Liver (tissue), 9 donors: Measurements from ENCODE around the gene AGER. TPM values are rescaled to one million over a fixed set of nuclear protein-coding genes. Genes with fewer than 3 reads are reported as not detected.

Experiments used
- DNase-seq: peaks from one replicate; pipeline ENCODE4 v3.0.0-alpha.2; 2017; ENCODE audit warnings: low spot score
- H3K27ac ChIP-seq, 2 donors: one replicate each; pipeline ENCODE4 v1.7.0; 2013; ENCODE audit warnings: inconsistent platforms in 2 of 2, low read length in 2 of 2, control low read depth in 1 of 2, low read depth in 1 of 2, mild to moderate bottlenecking in 1 of 2
- H3K27me3 ChIP-seq, 4 donors: one replicate each; pipeline versions ENCODE4 v1.6.1 to v1.7.0; 2013; ENCODE audit warnings: low read length in 3 of 4, inconsistent platforms in 1 of 4, mild to moderate bottlenecking in 1 of 4, moderate library complexity in 1 of 4; ENCODE audit not compliant: control insufficient read depth in 4 of 4, insufficient read depth in 4 of 4
- H3K36me3 ChIP-seq, 4 donors: one replicate each; pipeline versions ENCODE4 v1.6.1 to v1.7.0; 2013; ENCODE audit warnings: low read length in 3 of 4, mild to moderate bottlenecking in 3 of 4, low read depth in 1 of 4, moderate library complexity in 1 of 4; ENCODE audit not compliant: control insufficient read depth in 4 of 4, insufficient read depth in 3 of 4
- H3K4me1 ChIP-seq, 4 donors: one replicate each; pipeline versions ENCODE4 v1.6.1 to v1.7.0; 2013; ENCODE audit warnings: low read length in 3 of 4, mild to moderate bottlenecking in 3 of 4, moderate library complexity in 1 of 4; ENCODE audit not compliant: control insufficient read depth in 4 of 4, insufficient read depth in 4 of 4
- H3K4me3 ChIP-seq, 3 donors: one replicate each; pipeline versions ENCODE4 v1.6.1 to v1.7.0; 2013; ENCODE audit warnings: low read length in 3 of 3, control low read depth in 1 of 3, low read depth in 1 of 3, mild to moderate bottlenecking in 1 of 3
- H3K9ac ChIP-seq, 2 donors: one replicate each; pipeline ENCODE4 v1.7.0; 2013; ENCODE audit warnings: low read length in 2 of 2, mild to moderate bottlenecking in 2 of 2, moderate library complexity in 2 of 2, control low read depth in 1 of 2, low read depth in 1 of 2
- H3K9me3 ChIP-seq, 4 donors: one replicate each; pipeline versions ENCODE4 v1.6.1 to v1.7.0; 2013; ENCODE audit warnings: low read length in 3 of 4; ENCODE audit not compliant: control insufficient read depth in 4 of 4
- EGR1 ChIP-seq, 2 donors: IDR thresholded peaks; 2 replicates each; pipeline ENCODE4 v1.6.1; 2016 to 2018; ENCODE audit warnings: antibody characterized with exemption in 2 of 2, low read depth in 2 of 2
- FOXA1 ChIP-seq: IDR thresholded peaks from 2 replicates; pipeline ENCODE4 v1.6.1; 2016; ENCODE audit warnings: antibody characterized with exemption
- FOXA2 ChIP-seq: IDR thresholded peaks from 2 replicates; pipeline ENCODE4 v1.6.1; 2016; ENCODE audit warnings: antibody characterized with exemption
- GABPA ChIP-seq, 2 donors: IDR thresholded peaks in 1 of 2; conservative IDR thresholded peaks in 1 of 2; 2 replicates each; pipeline ENCODE4 v1.6.1; 2016; ENCODE audit warnings: antibody characterized with exemption in 2 of 2, mild to moderate bottlenecking in 1 of 2, moderate library complexity in 1 of 2
- HNF4A ChIP-seq, 2 donors: conservative IDR thresholded peaks; 2 replicates each; pipeline ENCODE4 v1.6.1; 2016; ENCODE audit warnings: antibody characterized with exemption in 2 of 2, mild to moderate bottlenecking in 2 of 2
- HNF4G ChIP-seq: IDR thresholded peaks from 2 replicates; pipeline ENCODE4 v1.6.1; 2016; ENCODE audit warnings: antibody characterized with exemption
- JUND ChIP-seq, 2 donors: IDR thresholded peaks; 2 replicates each; pipeline ENCODE4 v1.6.1; 2016; ENCODE audit warnings: antibody characterized with exemption in 2 of 2
- NR2F2 ChIP-seq: IDR thresholded peaks from 2 replicates; pipeline ENCODE4 v1.6.1; 2016; ENCODE audit warnings: antibody characterized with exemption
- RAD21 ChIP-seq, 2 donors: IDR thresholded peaks; 2 replicates each; pipeline ENCODE4 v1.6.1; 2016; ENCODE audit warnings: antibody characterized with exemption in 2 of 2, mild to moderate bottlenecking in 2 of 2
- RXRA ChIP-seq, 2 donors: IDR thresholded peaks; 2 replicates each; pipeline ENCODE4 v1.6.1; 2017 to 2018; ENCODE audit warnings: antibody characterized with exemption in 2 of 2, mild to moderate bottlenecking in 1 of 2
- SP1 ChIP-seq: IDR thresholded peaks from 2 replicates; pipeline ENCODE4 v1.6.1; 2018; ENCODE audit warnings: antibody characterized with exemption, mild to moderate bottlenecking
- TAF1 ChIP-seq: conservative IDR thresholded peaks from 2 replicates; pipeline ENCODE4 v1.6.1; 2016; ENCODE audit warnings: antibody characterized with exemption, mild to moderate bottlenecking
- YY1 ChIP-seq: IDR thresholded peaks from 2 replicates; pipeline ENCODE4 v1.6.1; 2016; ENCODE audit warnings: antibody characterized with exemption, mild to moderate bottlenecking
- WGBS: extraction: QIAGEN DNeasy Blood & Tissue Kit; methylation state at CpG from one replicate; pipeline ENCODE4 v1.1.7; 2013; 5-methylcytosine and 5-hydroxymethylcytosine counted together
- polyA plus RNA-seq, 2 donors: library from polyadenylated mRNA; stranded (reverse) in 1 of 2; unstranded in 1 of 2; fragments of 200-250 nt in 1 of 2; fragments of >200 nt in 1 of 2; fragmentation: Nextera tagmentation in 1 of 2; extraction: Ambion mirVana in 1 of 2; gene quantifications; one replicate each; pipeline versions ENCODE4 v1.2.1 to v1.2.3, GENCODE V29; 2013 to 2015
- total RNA-seq, 2 donors: library from RNA; depleted of rRNA; stranded (reverse); fragments of >200 nt; gene quantifications; one replicate each; pipeline ENCODE4 v1.2.3, GENCODE V29; 2014
- TF ChIP-seq, protein P1 (sequence below): IDR thresholded peaks from 2 replicates; pipeline ENCODE4 v1.6.1; 2016; ENCODE audit warnings: antibody characterized with exemption
- TF ChIP-seq, protein P2 (sequence below): IDR thresholded peaks from 2 replicates; pipeline ENCODE4 v1.6.1; 2016; ENCODE audit warnings: antibody characterized with exemption
- TF ChIP-seq, protein P3 (sequence below): IDR thresholded peaks from 2 replicates; pipeline ENCODE4 v1.6.1; 2016; ENCODE audit warnings: antibody characterized with exemption, mild to moderate bottlenecking
- TF ChIP-seq, protein P4 (sequence below): IDR thresholded peaks from 2 replicates; pipeline ENCODE4 v1.6.1; 2016; ENCODE audit warnings: antibody characterized with exemption
- TF ChIP-seq, protein P5 (sequence below): fragments of 150-350 bp; IDR thresholded peaks from 2 replicates; pipeline ENCODE4 v1.5.1; 2017; ENCODE audit warnings: improper control_type of control experiment, low read depth, low read length; ENCODE audit not compliant: missing input control
- donor health status: healthy.
- donor health status: healthy.
- donor health status: healthy.
- donor health status: healthy.
- donor health status: healthy.

The AGER gene
- total and polyA plus RNA-seq, 4 donors, result 0.47 to 0.92 (median 0.83) TPM

DNA sequence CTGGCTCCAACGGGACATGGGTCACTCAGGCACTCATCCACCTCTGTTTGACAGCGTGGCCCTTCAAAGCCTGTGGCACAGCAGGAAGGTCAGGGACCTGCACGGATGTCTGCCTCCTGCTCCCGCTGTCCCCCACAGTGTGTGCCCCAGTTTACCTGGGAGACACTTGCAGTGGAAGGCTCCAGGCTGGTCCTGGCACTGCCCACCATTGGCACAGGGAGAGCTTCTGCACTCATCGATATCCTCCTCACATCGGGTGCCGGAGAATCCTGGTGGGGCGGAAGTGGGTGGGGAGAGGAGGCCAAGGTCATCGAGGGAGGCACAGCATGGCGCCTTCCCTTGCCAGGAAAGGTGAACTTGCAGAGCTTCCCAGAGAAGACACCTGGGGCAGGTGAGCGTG lies 32.9 kb upstream of the AGER start:
- Histone ChIP-seq H3K27ac (no peak overlapping the region), H3K9me3 (no peaks in the 10 kb centered on the region), H3K4me1 (no peaks in the 10 kb centered on the region), H3K4me3 (no peak overlapping the region), H3K27me3 (no peaks in the 10 kb centered on the region), H3K9ac (no peak overlapping the region), H3K36me3 (no peaks in the 10 kb centered on the region)
- no peak for DNase-seq
- TF ChIP-seq HNF4A (conservative IDR thresholded peaks at IDR 0.05) (no peak), RAD21 (IDR thresholded peaks at IDR 0.05) (no peak), TAF1 (no peak), FOXA2 (no peak), HNF4G (no peak), YY1 (no peak), EGR1 (IDR thresholded peaks at IDR 0.05; ENCODE audit: low read depth in 2 of 2) (no peak), FOXA1 (no peak), GABPA (IDR thresholded peaks at IDR 0.05 in 1 of 2, conservative IDR thresholded peaks at IDR 0.05 in 1 of 2) (no peak), RXRA (IDR thresholded peaks at IDR 0.05) (no peak), SP1 (no peak), NR2F2 (no peak), JUND (IDR thresholded peaks at IDR 0.05) (no peak)
- TF ChIP-seq, protein P1, sequence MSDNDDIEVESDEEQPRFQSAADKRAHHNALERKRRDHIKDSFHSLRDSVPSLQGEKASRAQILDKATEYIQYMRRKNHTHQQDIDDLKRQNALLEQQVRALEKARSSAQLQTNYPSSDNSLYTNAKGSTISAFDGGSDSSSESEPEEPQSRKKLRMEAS, result no peak
- TF ChIP-seq, protein P2, sequence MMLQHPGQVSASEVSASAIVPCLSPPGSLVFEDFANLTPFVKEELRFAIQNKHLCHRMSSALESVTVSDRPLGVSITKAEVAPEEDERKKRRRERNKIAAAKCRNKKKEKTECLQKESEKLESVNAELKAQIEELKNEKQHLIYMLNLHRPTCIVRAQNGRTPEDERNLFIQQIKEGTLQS, result no peak
- TF ChIP-seq, protein P3, sequence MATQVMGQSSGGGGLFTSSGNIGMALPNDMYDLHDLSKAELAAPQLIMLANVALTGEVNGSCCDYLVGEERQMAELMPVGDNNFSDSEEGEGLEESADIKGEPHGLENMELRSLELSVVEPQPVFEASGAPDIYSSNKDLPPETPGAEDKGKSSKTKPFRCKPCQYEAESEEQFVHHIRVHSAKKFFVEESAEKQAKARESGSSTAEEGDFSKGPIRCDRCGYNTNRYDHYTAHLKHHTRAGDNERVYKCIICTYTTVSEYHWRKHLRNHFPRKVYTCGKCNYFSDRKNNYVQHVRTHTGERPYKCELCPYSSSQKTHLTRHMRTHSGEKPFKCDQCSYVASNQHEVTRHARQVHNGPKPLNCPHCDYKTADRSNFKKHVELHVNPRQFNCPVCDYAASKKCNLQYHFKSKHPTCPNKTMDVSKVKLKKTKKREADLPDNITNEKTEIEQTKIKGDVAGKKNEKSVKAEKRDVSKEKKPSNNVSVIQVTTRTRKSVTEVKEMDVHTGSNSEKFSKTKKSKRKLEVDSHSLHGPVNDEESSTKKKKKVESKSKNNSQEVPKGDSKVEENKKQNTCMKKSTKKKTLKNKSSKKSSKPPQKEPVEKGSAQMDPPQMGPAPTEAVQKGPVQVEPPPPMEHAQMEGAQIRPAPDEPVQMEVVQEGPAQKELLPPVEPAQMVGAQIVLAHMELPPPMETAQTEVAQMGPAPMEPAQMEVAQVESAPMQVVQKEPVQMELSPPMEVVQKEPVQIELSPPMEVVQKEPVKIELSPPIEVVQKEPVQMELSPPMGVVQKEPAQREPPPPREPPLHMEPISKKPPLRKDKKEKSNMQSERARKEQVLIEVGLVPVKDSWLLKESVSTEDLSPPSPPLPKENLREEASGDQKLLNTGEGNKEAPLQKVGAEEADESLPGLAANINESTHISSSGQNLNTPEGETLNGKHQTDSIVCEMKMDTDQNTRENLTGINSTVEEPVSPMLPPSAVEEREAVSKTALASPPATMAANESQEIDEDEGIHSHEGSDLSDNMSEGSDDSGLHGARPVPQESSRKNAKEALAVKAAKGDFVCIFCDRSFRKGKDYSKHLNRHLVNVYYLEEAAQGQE, result no peak
- TF ChIP-seq, protein P4, sequence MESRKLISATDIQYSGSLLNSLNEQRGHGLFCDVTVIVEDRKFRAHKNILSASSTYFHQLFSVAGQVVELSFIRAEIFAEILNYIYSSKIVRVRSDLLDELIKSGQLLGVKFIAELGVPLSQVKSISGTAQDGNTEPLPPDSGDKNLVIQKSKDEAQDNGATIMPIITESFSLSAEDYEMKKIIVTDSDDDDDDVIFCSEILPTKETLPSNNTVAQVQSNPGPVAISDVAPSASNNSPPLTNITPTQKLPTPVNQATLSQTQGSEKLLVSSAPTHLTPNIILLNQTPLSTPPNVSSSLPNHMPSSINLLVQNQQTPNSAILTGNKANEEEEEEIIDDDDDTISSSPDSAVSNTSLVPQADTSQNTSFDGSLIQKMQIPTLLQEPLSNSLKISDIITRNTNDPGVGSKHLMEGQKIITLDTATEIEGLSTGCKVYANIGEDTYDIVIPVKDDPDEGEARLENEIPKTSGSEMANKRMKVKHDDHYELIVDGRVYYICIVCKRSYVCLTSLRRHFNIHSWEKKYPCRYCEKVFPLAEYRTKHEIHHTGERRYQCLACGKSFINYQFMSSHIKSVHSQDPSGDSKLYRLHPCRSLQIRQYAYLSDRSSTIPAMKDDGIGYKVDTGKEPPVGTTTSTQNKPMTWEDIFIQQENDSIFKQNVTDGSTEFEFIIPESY, result no peak
- TF ChIP-seq, protein P5, sequence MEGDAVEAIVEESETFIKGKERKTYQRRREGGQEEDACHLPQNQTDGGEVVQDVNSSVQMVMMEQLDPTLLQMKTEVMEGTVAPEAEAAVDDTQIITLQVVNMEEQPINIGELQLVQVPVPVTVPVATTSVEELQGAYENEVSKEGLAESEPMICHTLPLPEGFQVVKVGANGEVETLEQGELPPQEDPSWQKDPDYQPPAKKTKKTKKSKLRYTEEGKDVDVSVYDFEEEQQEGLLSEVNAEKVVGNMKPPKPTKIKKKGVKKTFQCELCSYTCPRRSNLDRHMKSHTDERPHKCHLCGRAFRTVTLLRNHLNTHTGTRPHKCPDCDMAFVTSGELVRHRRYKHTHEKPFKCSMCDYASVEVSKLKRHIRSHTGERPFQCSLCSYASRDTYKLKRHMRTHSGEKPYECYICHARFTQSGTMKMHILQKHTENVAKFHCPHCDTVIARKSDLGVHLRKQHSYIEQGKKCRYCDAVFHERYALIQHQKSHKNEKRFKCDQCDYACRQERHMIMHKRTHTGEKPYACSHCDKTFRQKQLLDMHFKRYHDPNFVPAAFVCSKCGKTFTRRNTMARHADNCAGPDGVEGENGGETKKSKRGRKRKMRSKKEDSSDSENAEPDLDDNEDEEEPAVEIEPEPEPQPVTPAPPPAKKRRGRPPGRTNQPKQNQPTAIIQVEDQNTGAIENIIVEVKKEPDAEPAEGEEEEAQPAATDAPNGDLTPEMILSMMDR, result no peak
- WGBS, result 87% methylated on average over 11 of the region's 11 CpGs
